ENCODE measurements around the gene SEC14L1.
"Not testable (repeated sequence)": the region's sequence is repeated elsewhere in the genome, so short reads cannot be mapped to it uniquely, and the experiment has no call there.

SEC14L1 gene

DNA sequence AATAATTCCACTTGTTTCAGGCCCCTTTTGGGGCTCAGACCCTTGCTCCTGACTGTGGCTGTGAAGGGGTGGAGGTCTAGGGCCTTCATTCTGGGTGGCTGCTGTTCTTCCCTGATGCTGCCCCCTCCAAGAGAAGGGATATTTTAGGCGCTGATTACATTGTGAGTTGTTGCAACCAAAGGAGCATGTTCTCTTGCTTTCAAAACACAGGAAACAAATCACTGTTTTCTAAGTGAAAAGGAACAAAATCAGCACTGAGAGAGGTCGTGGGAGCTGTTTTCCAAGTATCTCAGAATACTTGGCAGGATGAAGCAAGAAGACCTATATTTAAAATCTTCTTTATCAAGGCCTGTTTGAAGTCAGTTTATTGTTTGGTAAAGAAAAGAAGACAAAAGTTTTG is 25.3 kb upstream of the SEC14L1 start:
- DNase-seq: no peak

DNA sequence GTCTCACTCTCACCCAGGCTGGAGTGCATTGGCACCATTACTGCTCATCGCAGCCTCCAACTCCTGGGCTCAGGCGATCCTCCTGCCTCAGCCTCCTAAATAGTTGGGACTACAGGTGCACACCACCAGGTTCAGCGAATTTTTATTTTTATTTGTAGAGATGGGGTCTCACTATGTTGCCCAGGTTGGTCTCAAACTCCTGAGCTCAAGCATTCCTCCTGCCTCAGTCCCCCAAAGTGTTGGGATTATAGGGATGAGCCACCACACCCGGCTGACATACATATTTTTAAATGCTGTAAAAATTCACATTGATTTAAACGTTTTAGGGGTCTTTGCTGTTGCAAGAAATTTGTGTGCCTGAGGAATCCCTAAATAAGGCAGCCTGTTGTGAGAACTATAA is 24.8 kb upstream of the SEC14L1 start:
- no peak for DNase-seq

DNA sequence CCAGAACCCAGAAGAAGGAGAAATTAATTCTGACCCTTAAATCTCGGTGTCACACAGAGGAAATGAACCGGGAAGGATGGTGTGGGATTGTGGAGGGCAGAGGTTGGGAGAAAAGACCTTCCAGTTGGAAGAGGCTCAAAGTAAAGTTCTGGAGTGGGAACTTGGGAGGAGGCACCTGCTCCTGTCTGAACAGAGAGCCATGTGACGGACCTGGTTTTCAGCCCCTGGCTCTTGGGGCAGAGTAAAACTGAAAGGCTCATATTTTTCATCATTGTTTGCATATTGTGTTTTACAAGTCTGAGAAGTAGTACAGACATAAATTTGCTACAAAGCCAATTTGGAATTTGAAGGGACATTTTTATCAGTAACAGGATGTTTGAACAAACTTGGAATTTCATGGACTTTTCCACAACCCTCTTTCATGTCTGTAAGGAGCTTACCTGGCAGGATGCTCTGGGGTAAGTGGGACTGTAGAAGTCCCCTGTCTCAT is 24.4 kb upstream of the SEC14L1 start:
- DNase-seq: no peak

DNA sequence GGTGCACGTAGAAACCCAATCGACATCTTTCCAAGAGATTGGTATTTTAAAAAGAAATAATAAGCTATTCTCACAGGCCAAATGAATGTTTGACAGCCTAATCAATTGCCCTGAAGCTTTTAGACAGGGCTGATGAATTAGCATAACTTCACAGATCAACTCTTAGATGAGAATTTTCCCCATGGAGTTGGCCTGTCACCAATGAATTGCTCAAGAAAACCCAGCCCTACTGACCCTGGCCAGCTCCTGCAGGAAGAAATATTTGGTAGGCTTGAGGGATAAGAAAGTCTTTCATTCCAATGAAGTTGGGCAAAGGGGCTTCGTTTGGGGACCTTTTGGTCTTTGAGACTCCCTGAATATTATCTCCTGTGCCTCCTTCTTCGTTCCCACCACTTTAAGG is 23.4 kb upstream of the SEC14L1 start:
- no peak for DNase-seq

DNA sequence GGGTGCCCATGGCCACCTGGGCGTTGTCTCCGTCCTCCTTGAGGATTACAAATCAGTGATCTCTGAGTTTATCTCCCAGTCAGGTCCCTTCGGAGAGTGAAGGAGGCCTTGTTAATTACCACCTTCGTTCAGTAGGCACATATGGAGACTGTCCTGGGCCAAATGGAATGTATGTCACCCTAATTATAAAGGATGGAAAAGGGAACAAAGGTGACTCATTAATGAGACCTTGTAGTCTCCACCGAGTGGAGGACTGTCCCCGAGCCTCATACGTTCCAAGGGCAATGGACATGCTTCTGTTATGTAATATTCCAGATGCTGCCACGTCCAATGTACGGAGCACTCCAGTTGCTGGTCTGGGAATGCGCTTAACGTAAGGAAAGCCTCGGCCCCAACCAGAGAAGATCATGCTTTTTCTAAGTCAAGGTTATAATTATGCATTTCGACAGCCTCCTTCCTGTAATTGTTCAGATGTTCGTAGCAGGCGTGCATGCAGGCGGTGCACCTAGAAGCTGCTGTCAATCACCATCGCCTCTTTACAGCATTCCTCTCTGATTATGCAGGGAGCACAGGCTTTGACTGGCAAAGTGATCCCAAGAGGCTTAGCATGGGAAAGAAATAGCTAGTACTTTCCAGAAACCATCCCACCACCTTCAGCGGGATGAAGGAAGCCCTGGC is 22.4 kb upstream of the SEC14L1 start:
- no peak for DNase-seq

DNA sequence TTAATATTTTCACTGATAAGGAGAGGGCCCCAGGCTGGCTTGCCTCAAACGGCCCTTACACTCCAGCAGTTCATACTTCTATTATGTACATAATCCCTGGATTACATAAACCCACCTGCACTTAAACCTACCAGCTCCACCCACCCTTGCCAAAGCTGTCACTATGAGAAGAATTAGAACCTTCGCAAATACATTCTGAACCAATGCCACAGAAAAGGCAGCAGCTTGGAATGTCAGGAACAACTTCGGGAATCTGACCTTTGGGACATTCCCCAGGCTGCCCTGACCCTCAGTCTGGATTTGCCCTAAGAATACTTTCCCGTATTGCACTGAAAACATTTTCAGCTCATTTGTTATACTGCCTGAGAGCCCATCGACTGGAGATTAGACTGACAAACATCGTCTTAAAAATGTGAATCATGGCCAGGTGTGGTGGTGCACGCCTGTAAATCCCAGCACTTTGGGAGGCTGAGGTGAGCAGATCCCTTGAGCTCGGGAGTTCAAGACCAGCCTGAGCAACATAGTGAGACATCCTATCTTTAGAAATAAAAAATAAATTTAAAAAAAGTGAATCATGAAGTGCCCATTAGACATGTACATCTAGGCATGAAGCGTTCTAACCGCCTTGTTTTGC is 21.0 kb upstream of the SEC14L1 start:
- no peak for DNase-seq

DNA sequence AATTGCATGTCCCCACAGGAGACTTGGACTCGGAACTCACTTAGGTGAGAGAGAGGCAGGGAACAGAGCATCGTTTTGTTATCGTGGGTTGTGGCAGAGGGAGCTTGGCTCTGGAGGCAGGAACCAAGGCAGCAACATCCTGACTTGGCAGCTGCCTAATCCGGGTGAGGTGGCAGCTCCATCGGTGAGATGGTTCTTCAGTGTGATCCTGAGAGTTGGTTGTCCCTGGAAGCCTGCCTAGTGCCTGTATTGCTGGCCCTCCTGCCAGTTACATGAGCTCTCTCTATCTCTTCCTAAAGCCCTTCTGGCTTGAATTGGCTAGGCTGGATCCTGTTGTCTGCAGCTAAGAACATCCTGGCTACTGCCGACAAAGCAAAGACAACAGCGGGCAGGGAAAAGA is 19.9 kb upstream of the SEC14L1 start:
- no peak for DNase-seq

DNA sequence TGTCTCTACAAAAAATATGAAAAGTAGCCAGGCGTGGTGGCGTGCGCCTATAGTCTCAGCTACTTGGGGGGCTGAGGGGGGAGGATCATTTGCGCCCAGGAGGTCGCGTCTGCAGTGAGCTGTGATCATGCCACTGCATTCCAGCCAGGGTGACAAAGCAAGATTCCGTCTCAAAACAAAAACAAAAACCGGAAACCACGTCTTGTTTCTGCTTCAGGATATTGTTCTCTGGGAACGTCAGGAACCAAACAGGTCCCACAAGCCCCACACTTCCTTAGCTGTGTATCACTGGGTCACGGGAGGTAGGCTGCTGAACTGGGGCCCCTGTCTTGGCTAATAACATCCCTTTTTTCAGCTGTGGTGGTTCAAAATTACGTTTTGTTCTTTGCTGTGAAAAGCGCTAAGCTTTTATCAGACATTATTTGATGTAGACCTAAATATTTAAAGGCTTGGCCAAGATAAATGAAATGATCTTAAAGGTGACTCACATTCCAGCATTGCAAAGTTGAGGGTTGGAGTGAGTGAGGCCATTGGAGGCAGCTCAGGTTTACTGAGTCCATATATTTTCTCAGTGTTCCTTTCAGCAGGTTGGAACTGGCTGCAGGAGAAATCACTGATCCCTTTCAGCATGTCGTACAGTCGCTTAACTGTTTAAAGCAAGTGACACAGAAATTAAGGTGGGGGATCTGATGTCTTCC is 16.4 kb upstream of the SEC14L1 start:
- DNase-seq: no peak

DNA sequence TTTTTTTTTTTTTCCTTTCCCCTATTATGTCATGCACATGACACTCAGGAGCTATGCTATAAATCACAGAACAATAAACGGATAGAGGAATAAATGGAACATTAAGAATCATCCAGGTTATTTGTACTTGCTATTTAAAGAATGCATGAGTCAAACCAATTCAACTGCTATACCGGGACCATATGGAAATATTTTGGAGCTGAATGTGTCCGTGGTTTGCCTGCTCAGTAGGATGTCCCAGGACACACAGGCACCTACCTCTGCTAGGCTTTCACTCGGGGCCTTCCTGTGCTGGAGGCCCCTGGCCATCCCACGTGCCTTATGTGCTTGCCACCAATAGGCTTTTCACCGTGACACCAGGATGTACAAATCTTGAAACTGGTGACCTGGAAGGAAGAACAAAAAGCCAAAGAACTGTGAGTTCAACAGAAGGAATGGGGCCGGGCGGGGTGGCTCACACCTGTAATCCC is 15.3 kb upstream of the SEC14L1 start:
- no peak for DNase-seq

DNA sequence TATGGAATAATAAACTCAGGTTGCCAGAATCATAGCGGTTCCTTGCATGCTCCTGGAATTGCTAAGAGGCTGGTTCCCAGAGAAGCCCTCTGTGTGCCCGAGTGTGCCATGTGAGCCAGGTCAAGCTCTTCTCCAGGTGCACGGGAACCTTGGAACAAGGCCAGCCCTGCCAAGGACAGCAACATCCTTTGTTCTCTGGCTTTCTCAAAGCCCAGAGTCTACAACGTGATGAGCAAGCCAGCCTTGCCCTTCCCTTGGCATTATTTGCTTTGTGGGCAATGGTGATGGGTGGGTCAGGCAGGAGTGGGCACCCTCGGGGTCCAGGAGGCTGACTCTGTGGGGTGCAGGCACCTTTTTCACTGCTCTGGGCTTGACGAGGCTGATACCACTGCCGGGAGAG is 14.2 kb upstream of the SEC14L1 start:
- DNase-seq: no peak

DNA sequence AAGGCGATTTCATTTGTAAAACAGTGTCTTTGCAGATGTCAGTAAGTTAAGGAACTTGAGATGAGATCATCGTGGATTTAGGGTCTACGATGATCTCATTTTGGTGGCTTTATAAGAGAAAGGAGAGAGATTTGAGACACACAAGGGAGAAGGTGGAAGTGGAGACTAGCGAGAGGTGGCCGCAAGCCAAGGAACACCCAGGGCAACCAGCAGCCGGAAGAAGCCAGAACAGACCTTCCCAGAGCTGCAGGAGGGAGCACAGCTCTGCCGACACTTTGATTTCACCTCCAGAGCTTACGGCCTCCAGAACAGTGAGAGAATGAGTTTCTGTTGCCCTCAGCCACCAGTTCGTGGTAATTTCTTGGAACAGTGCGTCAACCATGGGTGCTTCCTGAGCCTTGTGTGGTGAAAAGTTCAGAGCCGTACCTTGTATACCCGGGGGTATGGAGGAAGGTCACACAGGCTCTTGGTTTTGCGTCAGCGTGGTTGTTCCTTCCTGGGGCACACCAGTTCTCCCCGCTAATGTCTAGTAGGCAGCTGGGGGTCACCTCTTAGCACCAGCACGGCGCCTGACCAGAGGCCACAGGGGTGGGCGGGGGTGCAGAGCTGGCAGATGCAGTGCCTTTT is 12.9 kb upstream of the SEC14L1 start:
- DNase-seq: no peak

DNA sequence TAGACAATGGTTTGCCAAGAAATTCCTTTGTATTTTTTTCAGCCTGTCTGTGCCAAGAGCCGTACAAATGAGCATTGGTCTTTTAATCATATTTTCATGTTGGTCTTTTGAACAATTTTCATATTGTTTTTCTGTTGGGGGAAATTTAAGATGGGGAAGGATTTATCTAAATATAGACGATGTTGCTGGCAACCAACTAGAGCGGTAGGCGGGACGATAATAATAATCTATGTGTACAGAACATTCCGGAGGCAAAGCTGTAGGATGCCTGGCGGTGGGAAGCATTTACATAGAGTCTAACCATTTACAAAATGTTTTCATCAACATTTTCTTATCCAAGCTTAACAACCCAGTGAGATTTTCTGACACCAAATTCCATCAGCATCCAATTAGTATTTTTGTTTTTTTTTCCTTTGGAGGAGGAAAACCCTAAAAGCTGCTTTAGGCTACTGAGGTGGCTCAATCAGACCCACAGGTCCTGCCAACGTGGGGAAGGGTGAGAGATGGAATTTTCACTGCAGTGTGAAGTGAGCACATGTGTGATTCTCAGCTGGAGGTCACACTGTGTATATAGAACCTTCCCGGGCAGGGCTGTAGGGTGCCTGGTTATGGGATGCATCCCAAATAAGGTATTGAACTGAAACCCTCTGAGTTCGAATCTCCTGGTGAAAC is 11.7 kb upstream of the SEC14L1 start:
- no peak for DNase-seq

DNA sequence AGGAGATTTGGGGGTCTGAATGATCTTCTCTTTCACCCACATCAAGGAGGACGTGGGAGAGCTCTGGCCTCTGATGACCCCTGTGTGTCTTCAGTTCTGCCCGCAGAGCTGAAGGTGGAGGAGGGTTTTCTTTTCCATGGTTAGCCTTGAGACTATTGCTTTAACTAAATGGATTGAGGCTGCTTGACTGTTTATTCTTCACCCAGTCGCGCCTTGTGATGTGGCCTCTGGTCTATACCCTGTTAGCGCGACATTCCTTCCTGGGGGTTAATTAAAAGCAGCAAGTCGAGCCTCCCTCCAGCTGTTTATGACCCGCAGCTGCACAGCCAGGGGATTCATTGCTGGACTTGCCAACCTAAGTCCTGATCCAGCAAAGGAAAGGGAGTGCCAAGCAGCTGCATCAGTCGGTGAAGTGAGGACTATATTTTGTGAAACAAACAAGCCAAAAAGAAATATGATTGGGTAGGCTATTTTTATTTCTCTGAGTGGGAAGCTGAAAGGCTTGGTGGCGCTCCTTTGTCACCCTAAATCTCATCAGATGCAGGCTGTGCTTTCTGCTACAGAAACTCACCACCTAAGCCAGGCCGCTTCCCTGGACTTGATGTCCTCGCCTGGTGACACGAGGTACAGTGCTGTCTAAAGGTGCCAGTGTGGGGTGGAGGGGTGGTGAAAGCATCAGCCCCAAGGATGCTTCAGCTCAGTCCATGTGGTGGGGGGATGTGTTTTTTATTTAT is 11.0 kb upstream of the SEC14L1 start:
- peak; percentile 54 for DNase-seq

DNA sequence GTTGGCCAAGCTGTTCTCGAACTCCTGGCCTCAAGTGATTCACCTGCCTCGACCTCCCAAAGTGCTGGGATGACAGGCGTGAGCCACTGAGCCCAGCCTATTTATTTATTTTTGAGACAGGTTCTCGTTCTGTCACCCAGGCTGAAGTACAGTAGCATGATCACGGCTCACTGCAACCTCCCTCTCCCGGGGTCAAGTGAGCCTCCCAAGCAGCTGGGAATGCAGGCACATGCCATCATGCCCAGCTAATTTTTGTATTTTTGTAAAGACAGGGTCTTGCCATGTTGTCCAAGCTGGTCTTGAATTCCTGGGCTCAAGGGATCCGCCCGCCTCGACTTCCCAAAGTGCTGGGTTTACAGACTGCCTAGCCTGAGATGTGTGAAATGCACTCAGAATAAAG is 10.2 kb upstream of the SEC14L1 start:
- DNase-seq: no peak

DNA sequence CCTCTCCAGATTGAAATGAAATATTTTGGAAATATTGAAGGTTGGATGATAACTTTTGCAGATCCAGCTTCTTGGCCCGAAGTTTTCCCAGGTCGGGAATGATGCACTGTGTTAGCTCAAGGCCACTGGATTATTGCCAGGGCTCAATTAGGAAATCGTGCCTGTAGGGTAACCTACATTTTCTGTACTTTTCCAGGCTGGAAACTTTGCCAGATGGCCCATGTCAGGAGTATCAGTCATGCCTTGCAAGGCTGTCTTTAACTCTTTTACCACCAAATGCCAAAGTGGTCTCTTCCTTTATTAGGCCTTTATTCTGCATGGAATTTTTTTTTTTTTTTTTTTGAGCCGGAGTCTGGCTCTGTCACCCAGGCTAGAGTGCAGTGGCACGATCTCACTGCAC is 8.9 kb upstream of the SEC14L1 start:
- DNase-seq: no peak

DNA sequence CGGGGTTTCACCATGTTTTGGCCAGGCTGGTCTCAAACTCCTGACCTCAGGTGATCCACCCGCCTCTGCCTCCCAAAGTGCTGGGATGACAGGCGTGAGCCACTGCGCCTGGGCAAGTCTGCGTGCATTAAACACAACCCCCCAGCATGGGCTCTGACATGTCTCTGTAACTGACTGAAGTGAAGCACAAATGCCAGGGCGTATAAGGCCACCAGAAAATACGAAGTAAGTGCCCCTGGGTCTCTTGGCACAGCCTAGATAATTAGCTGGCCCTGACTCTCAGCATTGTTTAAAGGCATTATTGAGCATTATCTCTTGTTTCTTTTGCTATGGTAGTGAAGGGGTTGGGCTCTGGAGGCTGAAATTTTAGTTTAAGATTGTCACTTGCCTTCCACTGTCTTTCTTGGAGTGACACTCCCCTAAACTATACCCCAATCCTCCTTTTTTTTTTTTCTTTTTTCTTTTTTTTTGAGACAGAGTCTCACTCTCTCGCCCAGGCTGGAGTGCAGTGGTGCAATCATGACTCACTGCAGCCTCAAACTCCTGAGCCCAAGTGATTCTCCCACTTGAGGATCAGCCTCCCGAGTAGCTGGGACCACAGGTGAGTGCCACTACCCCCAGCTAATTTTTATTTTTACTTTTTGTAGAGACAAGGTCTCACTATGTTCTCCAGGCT is 8.2 kb upstream of the SEC14L1 start:
- no peak for DNase-seq

DNA sequence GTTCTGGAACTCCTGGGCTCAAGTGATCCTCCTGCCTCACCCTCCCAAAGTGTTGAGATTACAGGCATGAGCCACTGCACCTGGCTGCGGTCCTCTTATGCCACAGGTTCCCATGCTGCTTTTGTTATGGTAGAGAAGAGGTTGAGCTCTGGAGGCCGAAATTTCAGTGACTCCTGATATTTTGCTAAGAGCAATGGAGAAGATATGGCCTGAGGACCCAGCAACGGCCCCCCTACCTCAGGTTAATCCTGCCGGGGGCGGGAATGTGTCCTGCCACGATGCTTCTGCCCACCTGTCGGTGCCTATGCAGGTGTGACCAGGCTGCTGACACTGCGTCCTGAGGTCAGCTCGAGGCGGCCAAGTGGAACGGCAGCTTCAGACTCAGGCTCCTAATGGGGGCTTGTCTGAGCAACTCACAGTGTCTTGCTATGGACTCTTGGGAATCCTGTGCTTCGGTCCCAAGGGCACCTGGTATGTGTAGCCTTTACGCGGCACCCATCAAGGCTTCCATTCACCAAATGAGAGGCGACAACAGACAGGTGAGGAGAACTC is 7.6 kb upstream of the SEC14L1 start:
- no peak for DNase-seq

DNA sequence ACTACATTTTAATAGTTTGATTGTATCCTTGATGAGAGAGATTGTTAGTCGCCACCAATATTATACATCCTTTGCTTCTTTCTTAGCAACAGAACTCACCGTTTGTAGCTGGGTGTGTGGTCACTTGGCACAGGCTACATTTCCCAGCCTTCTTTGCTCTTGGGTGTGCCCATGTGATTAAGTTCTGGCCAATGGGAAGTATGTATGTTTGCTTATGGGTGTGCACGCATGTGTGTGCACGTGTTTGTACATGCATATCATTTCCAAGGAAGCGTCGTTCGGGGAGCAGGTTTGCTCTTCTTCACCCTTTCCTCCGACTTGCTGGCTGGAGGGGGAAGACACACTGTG is 4.4 kb upstream of the SEC14L1 start:
- no peak for DNase-seq

DNA sequence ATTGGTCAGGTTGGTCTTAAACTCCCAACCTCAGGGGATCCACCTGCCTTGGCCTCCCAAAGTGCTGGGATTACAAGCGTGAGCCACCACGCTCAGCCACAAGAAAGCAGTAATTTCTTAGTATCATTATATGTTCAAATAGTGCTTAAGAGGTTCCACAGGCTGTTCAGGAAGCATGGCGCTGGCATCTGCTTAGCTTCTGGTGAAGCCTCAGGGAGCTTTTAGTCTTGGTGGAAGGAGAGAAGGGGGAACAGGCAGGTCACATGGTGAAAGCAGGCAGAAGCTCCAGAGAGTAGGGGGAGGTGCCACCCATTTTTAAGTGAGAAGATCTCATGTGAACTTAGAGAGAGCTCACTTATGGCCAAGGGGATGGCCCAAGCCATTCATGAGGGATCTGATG is 3.7 kb upstream of the SEC14L1 start:
- DNase-seq: no peak

DNA sequence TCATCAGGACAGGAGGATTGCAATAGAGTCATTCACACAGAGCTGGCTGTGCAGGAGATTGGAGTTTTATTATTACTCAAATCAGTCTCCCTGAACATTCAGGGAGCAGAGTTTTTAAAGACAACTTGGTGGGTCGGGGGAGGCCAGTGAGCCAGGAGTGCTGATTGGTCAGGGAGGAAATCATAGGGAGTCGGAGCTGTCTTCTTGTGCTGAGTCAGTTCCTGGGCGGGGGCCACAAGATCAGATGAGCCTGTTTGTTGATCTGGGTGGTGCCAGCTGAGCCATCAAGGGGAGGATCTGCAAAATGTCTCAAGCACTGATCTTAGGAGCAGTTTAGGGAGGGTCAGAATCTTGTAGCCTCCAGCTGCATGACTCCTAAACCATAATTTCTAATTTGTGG is 2.9 kb upstream of the SEC14L1 start:
- DNase-seq: not testable (repeated sequence)
